Activated CD8-positive, alpha-beta memory T cell treated with anti-CD3 and anti-CD28 coated beads, Interleukin-2, amount 50 U/mL, for 1 hour (primary cell): ENCODE data around the gene POTEF.
"Not testable (repeated sequence)": the region's sequence is repeated elsewhere in the genome, so short reads cannot be mapped to it uniquely, and the experiment has no call there.

Source experiments
- DNase-seq: peaks from one replicate; pipeline ENCODE4 v3.0.0-alpha.2; 2020; ENCODE audit errors: extremely low read depth

Gene POTEF

DNA sequence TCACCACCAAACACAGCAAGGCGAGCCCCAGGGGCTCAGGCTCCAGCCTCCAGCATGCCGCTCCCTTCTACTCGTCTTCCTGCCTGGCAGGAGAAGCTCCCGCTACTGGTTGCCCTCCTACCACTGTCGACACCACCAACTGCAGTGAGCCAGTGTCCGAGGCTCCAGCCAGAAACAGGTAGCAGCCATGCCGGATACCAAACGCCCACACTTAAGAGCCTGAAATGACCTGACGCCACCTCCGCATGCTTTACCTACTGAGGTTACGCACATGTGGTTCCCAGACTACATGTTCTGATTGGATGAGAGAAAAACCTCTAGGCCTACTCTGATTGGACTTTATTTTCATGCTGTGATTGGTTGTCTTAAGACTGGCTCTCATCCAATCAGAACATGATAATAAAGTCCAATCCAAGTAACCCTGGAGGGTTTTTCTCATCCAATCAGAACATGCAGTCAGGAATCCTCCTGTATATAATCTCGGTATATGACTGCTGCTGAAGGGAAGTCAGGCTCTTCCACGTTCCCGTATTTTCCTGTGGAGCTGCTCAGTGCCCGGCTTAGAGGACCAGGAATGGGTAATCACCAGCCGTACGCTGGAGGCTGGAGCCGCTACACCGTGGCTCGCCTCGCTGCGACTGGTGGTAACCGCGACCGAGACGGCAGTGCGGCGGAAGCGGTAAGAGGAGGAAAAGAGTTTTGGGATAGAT lies at the start of gene POTEF:
Gene POTEF, minus strand, starts transcription at position 103 of the 710 bp plus-strand sequence. CDS start 8,707 bp downstream, outside the sequence.
- DNase-seq: not testable (repeated sequence)

GRCh38 chr2:130174866-130175265 lies 45.8 kb upstream of the POTEF start:
- not testable (repeated sequence) for DNase-seq

GRCh38 chr2:130169896-130170295 lies 40.9 kb upstream of the POTEF start:
- no peak for DNase-seq

DNA sequence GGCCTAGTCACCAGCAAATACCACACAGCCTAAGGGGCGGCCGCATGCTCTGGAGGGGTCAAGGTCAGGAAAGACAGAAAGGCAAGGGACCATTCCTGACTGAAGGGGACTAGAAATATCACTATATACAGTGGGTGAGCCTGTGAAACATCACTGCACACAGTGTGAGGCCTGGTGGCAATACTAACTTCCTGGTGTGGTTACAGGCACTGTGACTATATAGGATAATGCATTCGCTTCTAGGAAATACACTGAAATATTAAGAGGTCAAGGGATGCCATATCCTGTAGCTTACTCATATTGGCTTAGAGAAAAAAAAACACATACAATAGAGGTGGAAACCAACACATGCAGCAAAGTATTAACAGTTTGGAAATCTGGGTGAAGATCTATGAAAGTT lies 40.1 kb upstream of the POTEF start:
- DNase-seq: not testable (repeated sequence)

GRCh38 chr2:130166611-130167010 lies 37.6 kb upstream of the POTEF start:
- DNase-seq: not testable (repeated sequence)

GRCh38 chr2:130165293-130166016 lies 36.4 kb upstream of the POTEF start:
- DNase-seq: no peak

DNA sequence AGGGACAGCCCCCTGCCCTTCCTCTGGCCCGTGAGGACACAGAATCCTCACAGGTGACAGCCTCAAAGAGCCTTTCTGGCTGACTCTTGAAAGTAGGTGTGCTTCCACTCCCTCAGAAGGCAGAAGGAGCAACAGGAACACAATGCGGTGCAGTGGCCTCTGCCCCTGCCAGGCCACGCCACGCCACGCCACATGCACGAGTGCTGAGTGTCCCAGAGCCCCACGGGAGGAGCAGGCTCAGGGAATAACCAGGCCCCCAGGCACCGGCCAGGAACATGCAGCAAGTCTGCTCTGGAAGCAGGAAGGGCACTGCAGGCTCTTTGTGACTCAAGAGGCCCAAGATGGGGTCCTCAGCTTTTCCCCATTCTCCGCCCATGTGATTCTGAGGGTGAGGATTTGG lies 33.9 kb upstream of the POTEF start:
- DNase-seq: no peak

- DNase-seq: not testable (repeated sequence)
Measured at GRCh38 chr2:130162486-130162885, 33.5 kb upstream of the POTEF start.

- DNase-seq: not testable (repeated sequence)
Measured at GRCh38 chr2:130160838-130161705, 32.0 kb upstream of the POTEF start.

- DNase-seq: no peak
Measured at GRCh38 chr2:130160131-130160530, 31.1 kb upstream of the POTEF start.

DNA sequence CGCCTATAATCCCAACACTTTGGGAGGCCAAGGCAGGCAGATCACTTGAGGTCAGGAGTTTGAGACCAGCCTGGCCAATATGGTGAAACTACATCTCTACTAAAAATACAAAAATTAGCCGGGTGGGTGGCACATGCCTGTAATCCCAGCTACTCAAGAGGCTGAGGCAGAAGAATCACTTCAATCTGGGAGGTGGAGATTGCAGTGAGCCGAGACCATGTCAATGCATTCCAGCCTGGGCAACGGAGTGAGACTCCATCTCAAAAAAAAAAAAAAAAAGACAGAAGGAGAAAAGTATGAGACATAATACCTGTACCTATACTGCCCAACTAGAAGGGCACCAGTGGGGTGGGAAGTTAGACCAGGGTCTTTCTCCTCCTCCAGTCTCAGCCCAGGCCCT lies 30.4 kb upstream of the POTEF start:
- DNase-seq: not testable (repeated sequence)

- no peak for DNase-seq
Measured at GRCh38 chr2:130158631-130159030, 29.6 kb upstream of the POTEF start.

- DNase-seq: not testable (repeated sequence)
Measured at GRCh38 chr2:130157825-130158514, 28.9 kb upstream of the POTEF start.

- DNase-seq: not testable (repeated sequence)
Measured at GRCh38 chr2:130157354-130157753, 28.3 kb upstream of the POTEF start.

- no peak for DNase-seq
Measured at GRCh38 chr2:130156624-130157004, 27.6 kb upstream of the POTEF start.

GRCh38 chr2:130155956-130156623 lies 27.1 kb upstream of the POTEF start:
- not testable (repeated sequence) for DNase-seq

- DNase-seq: no peak
Measured at GRCh38 chr2:130154773-130155765, 26.0 kb upstream of the POTEF start.

DNA sequence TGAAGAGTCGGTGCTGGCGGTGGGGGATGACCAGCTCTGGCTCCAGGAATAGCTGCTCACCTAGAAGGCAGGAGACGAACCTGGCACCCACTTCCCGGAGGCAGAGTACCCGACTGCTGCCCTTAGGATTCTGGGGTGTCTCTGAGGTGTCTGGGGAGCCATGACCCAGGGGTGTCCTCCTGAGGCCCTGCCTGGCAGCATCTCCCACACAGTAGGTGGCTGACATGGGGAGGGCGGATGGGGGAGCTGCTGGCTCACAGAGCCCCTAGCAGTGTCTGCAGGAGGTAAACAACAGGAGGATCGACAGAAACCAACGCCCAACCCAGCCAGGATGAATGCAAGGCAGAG lies 25.4 kb upstream of the POTEF start:
- DNase-seq: not testable (repeated sequence)

DNA sequence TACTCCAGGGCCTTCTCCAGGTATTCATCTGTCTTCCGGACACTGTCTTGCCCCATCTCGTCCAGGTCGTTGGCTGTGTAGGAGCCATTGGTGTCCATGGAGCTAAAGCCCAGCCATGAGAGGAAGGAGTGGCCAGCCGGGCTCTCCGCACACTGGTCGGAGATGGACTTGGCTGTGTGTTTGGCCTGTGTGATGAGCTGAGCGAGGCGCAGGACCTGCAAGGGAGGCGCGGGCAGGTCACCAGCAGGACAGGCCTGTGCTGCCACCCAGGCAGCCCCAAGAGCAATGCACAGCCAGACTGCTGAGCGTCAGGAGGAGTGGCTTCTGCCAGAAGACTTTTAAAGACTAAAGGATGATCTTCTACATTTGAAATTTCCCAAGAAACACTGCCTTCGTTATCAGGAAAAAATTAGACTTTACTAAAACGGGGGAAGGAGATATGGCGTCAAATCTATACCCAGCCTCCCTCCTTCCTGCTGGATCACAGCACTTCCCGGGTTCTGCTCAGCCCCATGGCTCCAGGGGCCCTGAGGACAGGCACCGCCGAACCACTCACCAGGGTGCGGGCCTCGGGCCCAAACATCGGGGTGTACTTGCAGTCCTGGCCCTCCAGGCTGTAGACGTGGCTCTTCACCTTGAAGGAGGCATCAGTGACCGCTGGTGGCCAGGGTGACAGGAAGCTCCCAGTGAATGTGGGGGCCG lies 24.9 kb upstream of the POTEF start:
- not testable (repeated sequence) for DNase-seq
